Esophagus squamous epithelium (tissue), 4 donors: Measurements from ENCODE around the gene ENKD1.

Source experiments
- POLR2A ChIP-seq, 4 donors: fragments of 450-650 bp; IDR thresholded peaks; one replicate each; pipeline ENCODE4 v1.6.1; 2017; ENCODE audit warnings: antibody characterized with exemption in 4 of 4, mild to moderate bottlenecking in 4 of 4, moderate library complexity in 3 of 4
- TF ChIP-seq, protein P1 (sequence below), 6 experiments: fragments of 450-650 bp in 4 of 6; fragments of 200-600 bp in 2 of 6; sonication (generic) in 2 of 6; IDR thresholded peaks; one replicate each; pipeline ENCODE4 v1.5.1; 2016 to 2019; ENCODE audit warnings: antibody characterized with exemption in 6 of 6, mild to moderate bottlenecking in 4 of 6, moderate library complexity in 4 of 6

DNA sequence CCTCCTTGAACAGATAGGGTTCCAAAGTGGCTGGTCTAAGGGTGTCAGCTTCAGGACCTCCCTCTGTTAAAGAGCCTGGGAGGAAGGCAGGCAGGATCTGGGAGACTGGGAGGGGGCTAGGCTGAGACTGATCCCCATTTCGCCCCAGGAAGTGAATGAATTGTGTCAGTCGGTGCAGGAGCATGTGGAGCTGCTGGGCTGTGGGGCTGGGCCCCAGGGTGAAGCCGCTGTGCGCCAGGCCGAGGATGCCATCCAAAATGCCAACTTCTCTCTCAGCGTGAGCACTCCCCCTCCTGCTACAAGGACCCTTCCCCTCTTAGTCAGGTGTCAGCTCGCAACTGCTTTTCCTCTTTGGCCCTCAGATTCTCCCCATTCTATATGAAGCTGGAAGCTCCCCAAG, 15.5 kb downstream of the ENKD1 start:
- TF ChIP-seq, protein P1, sequence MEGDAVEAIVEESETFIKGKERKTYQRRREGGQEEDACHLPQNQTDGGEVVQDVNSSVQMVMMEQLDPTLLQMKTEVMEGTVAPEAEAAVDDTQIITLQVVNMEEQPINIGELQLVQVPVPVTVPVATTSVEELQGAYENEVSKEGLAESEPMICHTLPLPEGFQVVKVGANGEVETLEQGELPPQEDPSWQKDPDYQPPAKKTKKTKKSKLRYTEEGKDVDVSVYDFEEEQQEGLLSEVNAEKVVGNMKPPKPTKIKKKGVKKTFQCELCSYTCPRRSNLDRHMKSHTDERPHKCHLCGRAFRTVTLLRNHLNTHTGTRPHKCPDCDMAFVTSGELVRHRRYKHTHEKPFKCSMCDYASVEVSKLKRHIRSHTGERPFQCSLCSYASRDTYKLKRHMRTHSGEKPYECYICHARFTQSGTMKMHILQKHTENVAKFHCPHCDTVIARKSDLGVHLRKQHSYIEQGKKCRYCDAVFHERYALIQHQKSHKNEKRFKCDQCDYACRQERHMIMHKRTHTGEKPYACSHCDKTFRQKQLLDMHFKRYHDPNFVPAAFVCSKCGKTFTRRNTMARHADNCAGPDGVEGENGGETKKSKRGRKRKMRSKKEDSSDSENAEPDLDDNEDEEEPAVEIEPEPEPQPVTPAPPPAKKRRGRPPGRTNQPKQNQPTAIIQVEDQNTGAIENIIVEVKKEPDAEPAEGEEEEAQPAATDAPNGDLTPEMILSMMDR (IDR thresholded peaks at IDR 0.05) = no peak
- TF ChIP-seq POLR2A (IDR thresholded peaks at IDR 0.05) = no peak
